Stomach smooth muscle (tissue), 2 donors: ENCODE measurements around the gene ZGLP1.
A peak's percentile ranks its signal among the peaks of the same experiment; 100 is the strongest.
"Not testable (repeated sequence)": the region's sequence is repeated elsewhere in the genome, so short reads cannot be mapped to it uniquely, and the experiment has no call there.

Source experiments
- H3K27ac ChIP-seq: one replicate; pipeline ENCODE4 v1.7.0; 2013; ENCODE audit warnings: mild to moderate bottlenecking, low read length, inconsistent platforms
- H3K27me3 ChIP-seq, 2 donors: one replicate each; pipeline ENCODE4 v1.7.0; 2013; ENCODE audit warnings: low read length in 2 of 2; ENCODE audit not compliant: insufficient read depth in 2 of 2, control insufficient read depth in 1 of 2
- H3K36me3 ChIP-seq, 2 donors: one replicate each; pipeline ENCODE4 v1.7.0; 2013; ENCODE audit warnings: low read length in 2 of 2; ENCODE audit not compliant: control insufficient read depth in 2 of 2, insufficient read depth in 2 of 2
- H3K4me1 ChIP-seq: one replicate; pipeline ENCODE4 v1.7.0; 2013; ENCODE audit warnings: low read length; ENCODE audit not compliant: control insufficient read depth, insufficient read depth
- H3K4me3 ChIP-seq, 2 donors: one replicate each; pipeline ENCODE4 v1.7.0; 2013; ENCODE audit warnings: low read length in 2 of 2
- H3K9ac ChIP-seq, 2 donors: one replicate each; pipeline ENCODE4 v1.7.0; 2013; ENCODE audit warnings: low read length in 2 of 2, mild to moderate bottlenecking in 1 of 2
- H3K9me3 ChIP-seq, 2 donors: one replicate each; pipeline ENCODE4 v1.7.0; 2013; ENCODE audit warnings: low read length in 2 of 2; ENCODE audit not compliant: control insufficient read depth in 2 of 2
- donor health status: healthy.
- donor health status: Pancreatic carcinoma.

ZGLP1 gene

GRCh38 chr19:10336725-10337124 is 27.1 kb upstream of the ZGLP1 start:
- H3K27ac ChIP-seq, H3K36me3 ChIP-seq, H3K27me3 ChIP-seq, H3K9ac ChIP-seq, H3K4me3 ChIP-seq, H3K9me3 ChIP-seq: not testable (repeated sequence)
- peaks cover 29% of the 10 kb centered on the region for H3K4me1 ChIP-seq

- H3K27me3 ChIP-seq = no peaks in the 10 kb centered on the region
- H3K4me1 ChIP-seq = peaks cover 31% of the 10 kb centered on the region
- peak overlapping the region in 1 of 2 donors; percentile 91 for H3K4me3 ChIP-seq
- H3K27ac ChIP-seq = no peak overlapping the region
- H3K9me3 ChIP-seq = no peaks in the 10 kb centered on the region
- H3K9ac ChIP-seq = no peak overlapping the region
- H3K36me3 ChIP-seq = peaks cover 0 to under 1% of the 10 kb centered on the region in 2 donors
Observed at GRCh38 chr19:10335352-10335985, 25.9 kb upstream of the ZGLP1 start.

- Histone ChIP-seq H3K9ac (peak overlapping the region; percentile 50 to 55), H3K27me3 (no peaks in the 10 kb centered on the region), H3K4me3 (peak overlapping the region; percentile 89 to 91), H3K9me3 (no peaks in the 10 kb centered on the region), H3K36me3 (peaks cover 4 to 6% of the 10 kb centered on the region in 2 donors), H3K4me1 (peaks cover 31% of the 10 kb centered on the region), H3K27ac (no peak overlapping the region)
Observed at GRCh38 chr19:10334588-10335351, 25.2 kb upstream of the ZGLP1 start.

- H3K27ac ChIP-seq = peak overlapping the region; percentile 82
- peak overlapping the region; percentile 54 to 55 for H3K9ac ChIP-seq
- H3K4me1 ChIP-seq = peaks cover 31% of the 10 kb centered on the region
Observed at GRCh38 chr19:10333758-10334587, 24.4 kb upstream of the ZGLP1 start.

GRCh38 chr19:10332965-10333757 is 23.5 kb upstream of the ZGLP1 start, which contains the start of gene RAVER1:
TSS of gene RAVER1 (minus strand) at chr19:10333529. CDS start at chr19:10333507, 22 bp downstream.
- H3K27ac ChIP-seq = peak within 1 kb of the TSS; percentile 82
- no peaks in the 10 kb centered on the region for H3K27me3 ChIP-seq
- peaks cover 31% of the 10 kb centered on the region for H3K4me1 ChIP-seq
- H3K36me3 ChIP-seq = peaks cover 19 to 20% of the 10 kb centered on the region in 2 donors
- H3K9ac ChIP-seq = peak within 1 kb of the TSS; percentile 54 to 75
- no peaks in the 10 kb centered on the region for H3K9me3 ChIP-seq
- peak within 1 kb of the TSS; percentile 89 to 91 for H3K4me3 ChIP-seq

More at GRCh38 chr19:10333758-10334587, 24.4 kb upstream of the ZGLP1 start:
- peaks cover 12% of the 10 kb centered on the region in 2 donors for H3K36me3 ChIP-seq
- peak overlapping the region; percentile 89 to 91 for H3K4me3 ChIP-seq
- no peaks in the 10 kb centered on the region for H3K27me3 ChIP-seq
- H3K9me3 ChIP-seq = no peaks in the 10 kb centered on the region

- Histone ChIP-seq H3K36me3 (peaks cover 27 to 28% of the 10 kb centered on the region in 2 donors), H3K27ac (peak overlapping the region; percentile 82), H3K4me3 (peak overlapping the region; percentile 88 to 89), H3K9me3 (no peaks in the 10 kb centered on the region), H3K9ac (peak overlapping the region; percentile 54 to 75), H3K4me1 (peaks cover 31% of the 10 kb centered on the region), H3K27me3 (no peaks in the 10 kb centered on the region)
Observed at GRCh38 chr19:10332158-10332964, 22.7 kb upstream of the ZGLP1 start.

GRCh38 chr19:10329555-10329954 is 19.9 kb upstream of the ZGLP1 start:
- H3K9me3 ChIP-seq = no peaks in the 10 kb centered on the region
- no peak overlapping the region for H3K9ac ChIP-seq
- peaks cover 40 to 41% of the 10 kb centered on the region in 2 donors for H3K36me3 ChIP-seq
- no peak overlapping the region for H3K27ac ChIP-seq
- H3K27me3 ChIP-seq = no peaks in the 10 kb centered on the region
- peaks cover 24% of the 10 kb centered on the region for H3K4me1 ChIP-seq
- no peak overlapping the region for H3K4me3 ChIP-seq

- no peaks in the 10 kb centered on the region for H3K9me3 ChIP-seq
Observed at GRCh38 chr19:10328558-10329429, 19.2 kb upstream of the ZGLP1 start.

GRCh38 chr19:10327793-10328192 is 18.2 kb upstream of the ZGLP1 start:
- Histone ChIP-seq H3K36me3 (peaks cover 42 to 46% of the 10 kb centered on the region in 2 donors), H3K4me1 (peaks cover 12% of the 10 kb centered on the region), H3K27me3 (no peaks in the 10 kb centered on the region), H3K9ac (no peak overlapping the region), H3K4me3 (no peak overlapping the region), H3K27ac (no peak overlapping the region), H3K9me3 (no peaks in the 10 kb centered on the region)

More at GRCh38 chr19:10328558-10329429, 19.2 kb upstream of the ZGLP1 start:
- Histone ChIP-seq H3K27ac (no peak overlapping the region), H3K4me3 (no peak overlapping the region), H3K36me3 (peaks cover 40 to 42% of the 10 kb centered on the region in 2 donors), H3K27me3 (no peaks in the 10 kb centered on the region), H3K9ac (no peak overlapping the region), H3K4me1 (peaks cover 16% of the 10 kb centered on the region)
